Measurements from ENCODE around the gene CDK5RAP2. TPM values are rescaled to one million over a fixed set of nuclear protein-coding genes. Genes with fewer than 3 reads are reported as not detected.
A peak's percentile ranks its signal among the peaks of the same experiment; 100 is the strongest.

CDK5RAP2 gene
- total RNA-seq, 2 experiments from 2014 or later, result 51.7 to 55.9 TPM

DNA sequence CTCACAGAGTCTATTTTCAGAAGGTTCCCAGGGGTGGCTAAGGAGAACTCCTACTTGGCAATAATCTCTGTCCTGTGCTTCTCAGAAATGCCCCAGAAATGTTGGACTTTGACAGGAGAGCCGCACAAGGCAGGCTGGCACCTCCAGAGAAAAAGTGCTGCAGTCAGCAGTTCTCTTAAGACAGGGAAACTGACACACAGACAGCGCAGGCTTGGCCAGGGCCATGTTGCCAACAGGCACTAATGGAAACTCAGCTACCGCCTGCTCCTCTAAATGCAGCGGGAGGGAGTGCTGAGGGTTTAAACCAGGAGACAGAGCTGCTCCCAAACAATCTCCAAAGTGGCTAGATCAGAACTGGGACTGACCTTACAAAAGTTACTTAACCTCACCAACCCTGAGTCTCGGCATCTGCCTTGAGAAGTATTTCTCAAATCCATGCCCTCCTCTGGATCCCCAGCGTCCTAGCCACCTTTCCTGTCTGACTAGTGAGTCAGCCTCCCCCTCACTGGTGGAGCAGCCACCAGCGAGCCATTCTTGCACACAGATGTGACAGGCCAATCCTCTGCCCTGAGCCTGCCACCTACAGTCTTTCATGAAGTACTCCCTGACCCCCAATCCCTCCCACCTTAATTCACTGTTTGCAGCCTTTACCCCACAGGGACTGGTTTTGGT is 186.4 kb downstream of the CDK5RAP2 start:
- Mint-ChIP-seq H3K27me3 (no peaks in the 10 kb centered on the region), H3K4me1 (peaks cover 28% of the 10 kb centered on the region), H3K9me3 (no peaks in the 10 kb centered on the region), H3K27ac (peak overlapping the region; percentile 93), H3K36me3 (peaks cover 22% of the 10 kb centered on the region), H3K4me3 (no peak overlapping the region)
- peak; percentile 15 for DNase-seq

DNA sequence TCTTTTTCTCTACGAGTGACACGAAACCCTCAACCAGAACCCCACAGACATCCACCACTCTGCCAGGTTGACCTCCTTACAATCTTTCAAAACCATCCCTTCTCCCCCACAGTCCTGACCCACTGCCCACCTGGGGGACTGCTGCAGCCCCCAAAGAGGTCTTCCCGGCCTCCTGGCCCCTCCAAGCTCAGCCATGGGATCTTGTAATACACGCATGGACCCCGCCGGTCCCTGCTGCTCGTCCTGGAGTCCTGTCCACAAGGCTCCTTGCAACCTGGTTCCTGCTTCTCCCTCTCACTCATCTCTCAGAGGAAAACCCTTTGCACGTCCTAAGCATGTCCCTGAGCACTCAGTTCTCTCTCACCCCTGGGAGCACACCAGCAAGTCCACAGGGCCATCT is 187.3 kb downstream of the CDK5RAP2 start:
- peaks cover 23% of the 10 kb centered on the region for H3K36me3 Mint-ChIP-seq
- H3K4me1 Mint-ChIP-seq, result peaks cover 28% of the 10 kb centered on the region
- H3K27me3 Mint-ChIP-seq, result no peaks in the 10 kb centered on the region
- H3K27ac Mint-ChIP-seq, result peak overlapping the region; percentile 23
- H3K9me3 Mint-ChIP-seq, result no peaks in the 10 kb centered on the region
- H3K4me3 Mint-ChIP-seq, result no peak overlapping the region
- DNase-seq, result no peak

DNA sequence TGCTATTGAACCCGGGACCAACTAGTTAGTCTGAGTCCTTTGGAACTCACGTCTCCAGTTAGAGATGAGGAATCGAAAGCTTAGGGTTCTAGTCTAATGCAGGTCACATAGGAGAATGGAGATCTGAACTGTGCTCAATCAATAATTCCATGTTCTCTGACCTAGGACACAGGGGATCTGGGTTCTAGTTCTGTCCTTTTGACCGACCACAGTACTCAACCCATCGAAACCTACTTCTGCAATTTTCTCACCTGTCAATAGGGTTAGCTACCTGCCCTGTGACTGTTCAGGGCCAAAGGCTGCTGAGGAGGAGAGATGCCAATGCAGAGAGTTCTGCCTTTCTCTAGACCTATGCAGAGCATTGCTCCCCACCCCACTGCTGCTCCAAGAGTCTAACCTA is 187.7 kb downstream of the CDK5RAP2 start:
- Mint-ChIP-seq H3K27me3 (no peaks in the 10 kb centered on the region), H3K4me1 (peaks cover 28% of the 10 kb centered on the region), H3K27ac (peak overlapping the region; percentile 23), H3K9me3 (no peaks in the 10 kb centered on the region), H3K4me3 (no peak overlapping the region), H3K36me3 (peaks cover 23% of the 10 kb centered on the region)
- no peak for DNase-seq

DNA sequence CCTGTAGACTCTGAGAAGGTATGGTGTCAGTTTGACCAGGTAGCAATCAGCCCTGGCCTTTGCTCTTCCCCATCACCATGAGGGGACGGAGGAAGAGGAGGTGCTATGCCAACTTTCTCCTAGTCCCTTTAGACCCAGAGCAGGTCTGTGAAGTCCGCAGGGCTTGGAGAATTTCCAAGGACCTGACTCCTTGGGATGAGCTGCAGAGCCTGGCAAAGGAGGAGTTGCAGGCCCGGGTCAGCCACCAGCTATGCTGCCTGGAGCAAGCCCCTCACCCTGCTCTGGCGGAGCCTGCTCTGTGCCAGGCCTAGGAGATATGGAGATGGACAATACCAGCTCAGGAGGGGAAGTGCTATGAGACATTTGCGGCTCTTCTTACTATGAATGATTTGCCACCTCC is 188.3 kb downstream of the CDK5RAP2 start:
- Mint-ChIP-seq H3K4me3 (no peak overlapping the region), H3K27me3 (no peaks in the 10 kb centered on the region), H3K27ac (no peak overlapping the region), H3K4me1 (peaks cover 27% of the 10 kb centered on the region), H3K36me3 (peaks cover 23% of the 10 kb centered on the region), H3K9me3 (no peaks in the 10 kb centered on the region)
- no peak for DNase-seq

DNA sequence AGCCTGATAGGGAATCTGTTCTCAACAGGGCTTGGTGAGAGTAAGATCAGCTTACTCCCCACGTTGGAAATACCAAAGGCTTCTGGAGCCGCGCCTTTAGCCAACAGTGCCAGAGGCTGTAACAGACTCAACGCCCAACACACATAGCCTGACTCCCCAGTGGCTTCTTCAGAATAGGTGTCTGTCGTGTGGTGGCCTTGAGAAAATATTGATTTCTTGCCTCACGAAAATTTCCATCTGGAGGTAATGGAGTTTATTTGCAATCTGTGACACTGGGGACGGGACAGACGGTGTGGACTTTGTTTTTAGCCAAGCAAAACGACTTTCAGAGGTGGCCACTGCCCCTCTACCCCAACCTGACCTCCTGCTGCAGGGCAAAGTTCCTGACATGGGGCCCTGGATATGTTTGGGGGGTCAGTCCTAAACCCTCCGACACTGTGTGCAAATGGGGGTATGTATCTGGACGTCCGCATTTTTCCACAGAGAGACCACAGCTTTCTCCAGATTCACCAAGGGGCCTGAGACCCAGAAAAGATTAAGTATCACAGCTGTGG is 189.3 kb downstream of the CDK5RAP2 start:
- Mint-ChIP-seq H3K4me1 (peaks cover 17% of the 10 kb centered on the region), H3K9me3 (no peaks in the 10 kb centered on the region), H3K27me3 (no peaks in the 10 kb centered on the region), H3K36me3 (peaks cover 20% of the 10 kb centered on the region), H3K4me3 (no peak overlapping the region), H3K27ac (no peak overlapping the region)
- no peak for DNase-seq

DNA sequence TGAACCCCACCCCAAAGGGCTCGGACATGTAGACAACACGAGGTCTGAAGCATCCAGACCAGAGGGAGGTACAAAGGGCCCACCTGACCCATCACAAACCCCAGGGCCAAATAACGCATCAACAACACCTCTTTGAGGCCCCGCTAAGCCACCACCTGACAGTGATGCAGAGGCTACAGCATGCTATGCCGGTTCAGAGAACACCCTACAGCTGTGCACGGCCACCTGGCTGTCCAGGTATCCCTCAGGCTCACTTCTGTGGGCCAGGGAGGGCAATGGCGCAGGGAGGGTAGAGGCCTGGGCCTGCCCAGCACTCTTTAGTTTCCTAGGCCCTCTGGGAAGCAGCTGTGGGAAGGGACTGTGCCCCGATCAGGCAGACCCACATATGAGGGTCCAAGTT is 190.1 kb downstream of the CDK5RAP2 start:
- Mint-ChIP-seq H3K9me3 (no peaks in the 10 kb centered on the region), H3K4me1 (peaks cover 15% of the 10 kb centered on the region)

DNA sequence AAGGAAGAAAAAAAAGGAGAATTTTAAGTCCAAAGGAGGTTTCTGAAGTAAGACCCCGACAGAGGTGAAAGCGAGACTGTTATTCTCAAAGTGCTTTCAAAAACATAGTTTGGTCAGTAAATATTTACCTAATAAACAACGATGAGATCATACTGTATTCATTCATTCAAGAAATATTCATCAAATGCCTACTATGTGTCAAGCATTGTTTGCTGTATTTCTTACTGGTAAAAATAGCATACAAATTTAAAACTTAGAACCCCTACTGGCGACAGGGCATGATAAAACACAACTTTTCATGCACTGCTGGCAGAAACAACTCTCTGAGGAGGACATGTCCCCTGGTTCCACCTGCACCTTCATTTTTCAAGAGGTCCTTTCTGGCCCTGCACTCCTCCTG is 190.7 kb downstream of the CDK5RAP2 start:
- Mint-ChIP-seq H3K36me3 (peaks cover 20% of the 10 kb centered on the region), H3K9me3 (no peaks in the 10 kb centered on the region), H3K27me3 (no peaks in the 10 kb centered on the region), H3K27ac (no peak overlapping the region), H3K4me3 (no peak overlapping the region), H3K4me1 (peaks cover 9% of the 10 kb centered on the region)
- DNase-seq, result no peak

More for the DNA sequence above, 190.1 kb downstream of the CDK5RAP2 start:
- no peak overlapping the region for H3K27ac Mint-ChIP-seq
- no peak overlapping the region for H3K4me3 Mint-ChIP-seq
- peaks cover 20% of the 10 kb centered on the region for H3K36me3 Mint-ChIP-seq
- no peaks in the 10 kb centered on the region for H3K27me3 Mint-ChIP-seq
- no peak for DNase-seq

DNA sequence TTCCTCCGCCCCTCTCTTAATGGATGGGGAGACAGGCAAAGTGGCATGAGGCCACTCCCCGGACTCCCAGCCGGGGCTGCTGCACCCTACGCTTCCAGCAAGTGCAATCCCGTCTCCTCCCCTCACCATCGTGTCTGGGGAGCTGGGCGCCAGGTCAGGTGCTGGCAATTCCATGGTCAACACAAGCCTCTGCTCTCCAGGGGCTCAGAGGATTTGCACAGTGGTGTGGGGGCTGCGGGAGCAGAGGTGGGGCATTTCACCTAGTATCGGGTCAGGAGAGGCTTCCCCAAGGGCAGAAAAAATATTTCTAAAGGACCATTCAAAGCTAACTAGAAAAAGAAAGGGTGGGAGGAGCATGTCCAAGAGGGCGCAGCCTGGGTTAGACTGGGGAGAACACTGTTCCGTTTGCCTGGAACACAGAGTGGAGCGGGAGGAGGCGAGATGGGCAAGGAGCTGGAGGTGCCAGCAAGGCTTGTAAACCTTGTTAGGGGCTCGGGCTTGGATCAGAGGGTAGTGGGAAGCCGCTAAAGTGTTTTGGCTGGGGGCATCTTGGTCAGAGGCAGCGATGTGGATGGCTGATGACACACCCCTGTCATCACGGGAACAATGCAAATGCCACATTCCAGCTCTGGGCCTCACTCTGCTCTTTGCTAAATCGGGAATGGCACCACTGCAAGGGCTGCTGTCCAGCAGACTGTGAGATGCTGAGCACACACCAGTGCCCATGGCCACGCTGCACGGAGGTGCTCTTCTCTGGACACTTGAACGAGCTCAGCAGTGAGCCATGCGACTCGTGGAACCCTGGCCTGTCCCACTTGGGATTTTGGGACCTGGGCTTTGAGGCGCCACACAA is 191.7 kb downstream of the CDK5RAP2 start:
- Mint-ChIP-seq H3K4me1 (no peaks in the 10 kb centered on the region), H3K36me3 (peaks cover 10% of the 10 kb centered on the region), H3K9me3 (no peaks in the 10 kb centered on the region), H3K4me3 (no peak overlapping the region), H3K27me3 (no peaks in the 10 kb centered on the region), H3K27ac (no peak overlapping the region)
- DNase-seq, result no peak

DNA sequence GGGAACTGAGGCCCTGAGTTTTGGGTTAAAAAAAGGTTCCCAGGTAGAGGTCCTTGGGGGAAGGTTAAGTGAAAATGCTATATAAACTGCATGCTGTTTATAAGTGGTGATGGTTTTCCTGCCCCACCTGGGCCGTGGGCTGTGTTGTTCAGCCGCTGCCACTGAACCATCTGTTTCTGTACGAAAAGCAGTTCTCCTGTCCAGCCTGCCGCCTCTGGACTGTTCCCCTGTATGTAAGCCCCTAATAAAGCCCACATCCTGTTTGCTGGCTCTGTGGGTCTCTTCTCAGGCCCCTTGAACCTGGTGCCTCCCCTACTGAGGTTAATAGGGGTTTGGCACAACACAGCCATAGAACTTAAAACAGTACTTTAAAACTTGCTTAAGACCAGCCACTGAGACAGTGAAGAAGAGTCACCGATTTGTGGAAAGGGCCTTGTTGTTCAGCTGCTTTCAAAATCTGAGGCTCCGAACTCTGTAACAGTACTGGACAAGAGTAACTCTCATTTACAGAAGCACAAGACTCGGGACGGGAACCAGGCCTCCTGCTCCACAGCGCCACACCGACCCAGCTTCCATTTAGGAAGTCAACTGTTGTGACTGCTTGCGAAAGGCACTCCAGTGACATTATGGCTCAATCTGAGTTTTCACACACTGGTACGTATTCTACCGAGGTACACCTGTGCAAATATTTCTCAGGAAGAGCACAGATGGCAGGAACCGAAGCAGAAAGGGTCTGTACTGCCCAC is 192.5 kb downstream of the CDK5RAP2 start:
- Mint-ChIP-seq H3K4me1 (no peaks in the 10 kb centered on the region), H3K27ac (no peak overlapping the region), H3K36me3 (peaks cover 3% of the 10 kb centered on the region), H3K4me3 (no peak overlapping the region), H3K27me3 (no peaks in the 10 kb centered on the region), H3K9me3 (no peaks in the 10 kb centered on the region)
- DNase-seq, result no peak

DNA sequence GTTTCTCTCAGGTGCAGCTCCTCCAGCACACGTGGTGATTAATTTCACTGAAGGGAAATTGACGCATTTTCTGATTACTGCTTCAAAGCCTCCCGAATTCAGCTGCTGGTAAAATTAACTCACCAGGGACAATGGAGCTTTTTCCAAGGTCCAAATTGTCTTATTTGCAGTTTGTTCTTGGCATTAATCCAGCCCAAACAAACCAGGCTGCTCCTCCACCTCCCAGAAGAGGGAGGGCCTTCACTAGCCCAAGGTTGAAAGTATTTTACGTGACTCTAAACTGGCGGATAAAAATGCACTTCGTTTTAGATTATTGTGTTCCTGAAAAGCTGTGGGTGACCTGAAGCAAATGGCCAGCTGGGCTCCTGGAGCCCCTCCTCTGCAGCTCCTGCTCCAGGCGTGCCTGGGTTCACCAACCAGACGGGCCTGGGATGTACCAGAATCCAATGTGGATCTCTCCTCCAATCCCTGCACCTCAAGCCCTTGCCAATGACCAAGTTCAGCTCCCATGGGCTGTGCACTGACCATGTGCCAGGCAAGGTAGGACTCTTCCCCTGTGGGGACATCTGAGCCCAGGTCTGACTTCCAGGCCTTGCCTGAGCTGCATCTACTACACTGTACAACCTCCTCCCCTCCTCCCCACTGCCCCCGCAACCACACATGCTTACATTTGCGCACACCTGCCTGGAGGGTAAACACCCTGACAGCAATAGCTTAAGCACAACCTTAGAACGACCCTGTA is 193.4 kb downstream of the CDK5RAP2 start:
- H3K4me1 Mint-ChIP-seq, result no peaks in the 10 kb centered on the region
- DNase-seq, result no peak
- no peaks in the 10 kb centered on the region for H3K27me3 Mint-ChIP-seq
- no peak overlapping the region for H3K4me3 Mint-ChIP-seq
- no peak overlapping the region for H3K27ac Mint-ChIP-seq
- no peaks in the 10 kb centered on the region for H3K9me3 Mint-ChIP-seq
- H3K36me3 Mint-ChIP-seq, result peaks cover 1% of the 10 kb centered on the region

DNA sequence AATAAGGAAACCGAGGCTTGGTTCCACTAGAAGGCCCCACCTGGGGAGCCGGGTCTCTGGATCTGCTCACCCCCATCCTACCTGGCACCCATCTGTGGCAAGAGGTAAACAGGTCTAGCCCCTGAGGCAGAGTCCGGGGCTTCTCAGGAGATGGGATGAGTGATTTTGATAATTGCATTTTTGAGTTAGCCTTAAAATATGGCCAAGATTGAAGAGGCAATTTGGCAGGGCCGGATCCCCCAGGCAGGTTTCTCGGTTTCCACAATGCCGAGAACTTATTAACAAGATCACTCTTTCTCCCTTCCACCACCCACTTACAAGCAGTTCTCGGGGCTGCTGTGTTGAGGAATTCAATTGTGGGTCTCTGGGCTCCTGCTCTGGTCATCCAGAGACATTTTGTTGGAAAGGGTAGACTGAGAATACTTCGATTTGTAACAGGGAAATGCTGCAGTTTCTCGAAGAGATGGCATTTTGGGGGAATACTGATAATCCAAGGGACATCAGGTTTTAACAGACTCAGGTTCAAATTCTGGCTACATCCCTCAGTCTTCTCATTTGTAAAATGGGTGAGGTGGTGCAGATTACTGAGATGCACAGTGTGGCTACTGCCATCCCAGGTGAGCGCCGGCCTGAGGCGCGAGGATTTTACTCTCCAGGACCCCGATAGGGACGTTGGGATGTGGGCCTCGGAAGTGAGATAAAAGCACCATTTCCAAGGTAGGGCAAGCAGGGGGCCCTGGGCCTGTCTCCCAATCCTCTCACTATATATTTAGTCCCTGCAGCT is 194.2 kb downstream of the CDK5RAP2 start:
- Mint-ChIP-seq H3K9me3 (no peaks in the 10 kb centered on the region), H3K36me3 (peaks cover 1% of the 10 kb centered on the region), H3K27me3 (no peaks in the 10 kb centered on the region), H3K4me3 (no peak overlapping the region), H3K4me1 (no peaks in the 10 kb centered on the region), H3K27ac (no peak overlapping the region)
- no peak for DNase-seq

DNA sequence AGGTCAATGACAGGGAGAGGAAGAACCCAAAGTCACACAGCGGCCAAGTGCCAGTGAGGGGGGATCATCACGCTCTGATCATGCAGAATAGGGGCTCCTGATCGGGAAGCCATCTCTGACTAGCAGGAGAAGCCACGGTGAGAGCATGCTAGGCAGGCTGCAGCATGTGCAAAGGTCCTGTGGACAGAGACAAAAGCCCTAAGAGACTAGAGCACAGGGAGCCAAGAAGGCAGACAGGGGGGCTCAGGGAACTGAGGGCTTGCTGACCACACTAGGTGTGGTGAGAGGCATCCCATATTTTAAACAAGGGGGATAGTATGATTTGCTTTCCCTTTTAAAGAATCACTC is 195.1 kb downstream of the CDK5RAP2 start:
- no peaks in the 10 kb centered on the region for H3K4me1 Mint-ChIP-seq
- no peak for DNase-seq
- H3K36me3 Mint-ChIP-seq, result peaks cover 6% of the 10 kb centered on the region
- H3K27ac Mint-ChIP-seq, result no peak overlapping the region
- H3K4me3 Mint-ChIP-seq, result no peak overlapping the region
- no peaks in the 10 kb centered on the region for H3K27me3 Mint-ChIP-seq
- peaks cover 2% of the 10 kb centered on the region for H3K9me3 Mint-ChIP-seq

DNA sequence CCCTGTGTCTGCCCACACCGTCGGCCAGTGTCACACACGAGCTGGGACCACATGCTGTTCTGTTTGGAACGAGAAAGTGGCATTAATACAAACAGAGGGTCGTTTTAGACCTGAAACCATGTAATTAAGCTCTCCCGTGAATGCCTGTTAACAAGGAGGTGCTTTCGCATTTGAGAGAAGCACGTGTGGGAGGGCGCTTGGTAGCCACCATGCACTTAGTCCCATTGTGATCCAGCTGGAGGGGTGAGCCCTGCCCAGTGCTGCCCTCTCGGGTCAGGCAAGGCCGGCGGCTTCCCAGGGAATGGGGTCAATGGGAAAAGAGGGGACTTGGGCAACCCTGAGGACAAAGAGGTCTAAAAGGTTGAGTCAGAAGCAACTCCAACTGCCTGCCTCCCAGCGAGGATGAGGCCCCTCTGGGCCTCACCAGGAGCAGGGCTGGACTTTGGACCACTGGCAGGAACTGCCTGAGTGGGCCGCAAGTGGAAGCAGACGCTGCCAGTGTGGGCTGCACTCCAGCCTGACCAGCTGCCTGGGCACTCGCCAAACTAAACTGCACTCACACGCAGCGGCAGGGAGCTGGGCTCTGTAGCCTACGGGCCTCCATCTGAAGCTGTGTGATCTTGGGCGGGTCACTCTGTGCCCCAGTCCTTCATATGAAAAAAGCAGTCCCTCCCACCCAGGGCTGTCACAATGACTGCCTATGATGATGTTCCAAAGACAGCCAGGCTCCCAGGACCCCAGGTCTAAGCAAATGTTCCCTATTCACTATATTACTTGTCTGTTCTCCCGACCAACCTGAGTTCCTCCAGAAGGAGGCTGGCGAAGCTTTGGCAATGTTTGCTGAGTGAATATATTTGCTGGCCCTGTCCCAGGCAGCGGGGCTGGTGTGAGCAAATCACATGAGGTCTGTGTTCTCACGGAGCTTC is 195.7 kb downstream of the CDK5RAP2 start:
- H3K36me3 Mint-ChIP-seq, result peaks cover 10% of the 10 kb centered on the region
- H3K4me3 Mint-ChIP-seq, result no peak overlapping the region
- H3K27ac Mint-ChIP-seq, result no peak overlapping the region
- DNase-seq, result no peak
- peaks cover 6% of the 10 kb centered on the region for H3K9me3 Mint-ChIP-seq
- no peaks in the 10 kb centered on the region for H3K27me3 Mint-ChIP-seq
- no peaks in the 10 kb centered on the region for H3K4me1 Mint-ChIP-seq
